K562 (cell line): ENCODE results near the gene AHNAK. TPM values are rescaled to one million over a fixed set of nuclear protein-coding genes. Genes with fewer than 3 reads are reported as not detected.
A peak's percentile ranks its signal among the peaks of the same experiment; 100 is the strongest.

Source experiments
- ATAC-seq: fragments of 200-7000 bp; cut with Tn5 transposase; 3 replicates; pipeline ENCODE4 v1.9.1; 2020; ENCODE audit warnings: moderate library complexity
- BruUV-seq: library from RNA; stranded (reverse); fragments of 400-500 nt; replicated peaks from 2 replicates; lab custom pipeline; 2021; lab: Mats Ljungman, UMichigan
- CTCF ChIA-PET: fragments of 300-600 bp; formaldehyde crosslinking; extraction: SDS; loops from one replicate; lab custom pipeline; 2021; ENCODE audit warnings: low intra/inter-chr PET ratio; lab: Yijun Ruan, JAX
- POLR2A ChIA-PET: fragments of 300-600, 350-650 bp; sonication (Branson Sonifier 250); formaldehyde crosslinking; extraction: SDS; loops from one replicate; lab custom pipeline; 2021; ENCODE audit warnings: antibody characterized with exemption, inconsistent platforms; lab: Yijun Ruan, JAX
- DNase-seq, 4 experiments: peaks; one replicate each; pipeline versions ENCODE4 v3.0.0 to v3.0.0-alpha.2; 2011 to 2018; ENCODE audit warnings: low spot score in 3 of 4, mixed read lengths in 3 of 4; ENCODE audit errors: extremely low read depth in 1 of 4
- FAIRE-seq: peaks from 2 replicates; lab custom pipeline; 2011; peaks lifted over from hg19 to GRCh38; lab: Jason Lieb, UNC
- H2AFZ ChIP-seq: 2 replicates; pipeline ENCODE4 v1.6.0; 2011; ENCODE audit warnings: low read depth, low read length, control low read depth, inconsistent platforms
- H3K27ac ChIP-seq: fragments of 200-600 bp; 3 replicates; pipeline ENCODE4 v1.8.0; 2011; ENCODE audit warnings: low read depth, mild to moderate bottlenecking, control low read depth, inconsistent platforms, low read length, moderate library complexity, mixed read lengths; ENCODE audit errors: extremely low read depth
- H3K27me3 ChIP-seq, 2 experiments: fragments of 300-600 bp in 1 of 2; 2 replicates in 1 of 2; 3 replicates in 1 of 2; pipeline versions ENCODE4 v1.6.0 to v1.8.0; 2011; ENCODE audit warnings: inconsistent platforms in 2 of 2, low read length in 2 of 2, mild to moderate bottlenecking in 1 of 2, mixed read lengths in 1 of 2, moderate library complexity in 1 of 2; ENCODE audit not compliant: control insufficient read depth in 2 of 2, insufficient read depth in 2 of 2
- H3K36me3 ChIP-seq: fragments of 300-600 bp; 3 replicates; pipeline ENCODE4 v1.8.0; 2011; ENCODE audit warnings: mild to moderate bottlenecking, low read length, inconsistent platforms; ENCODE audit not compliant: control insufficient read depth, insufficient read depth
- H3K4me1 ChIP-seq, 2 experiments: fragments of 200-600 bp in 1 of 2; replicated peaks in 1 of 2; 2 replicates in 1 of 2; 3 replicates in 1 of 2; pipeline versions ENCODE4 v1.5.1 to v1.8.0; 2011; ENCODE audit warnings: inconsistent platforms in 2 of 2, low read length in 2 of 2, mild to moderate bottlenecking in 1 of 2, mixed read lengths in 1 of 2, moderate library complexity in 1 of 2; ENCODE audit not compliant: control insufficient read depth in 2 of 2, insufficient read depth in 2 of 2
- H3K4me2 ChIP-seq: 2 replicates; pipeline ENCODE4 v1.6.1; 2011; ENCODE audit warnings: low read length, control low read depth, inconsistent platforms, mixed read lengths; ENCODE audit not compliant: insufficient read depth
- H3K4me3 ChIP-seq: fragments of 200-600 bp; sonication (generic), shearing (Covaris generic); 2 replicates; pipeline ENCODE4 v1.5.1; 2016; ENCODE audit warnings: control low read depth, inconsistent platforms
- H3K79me2 ChIP-seq: fragments of 200-600 bp; 3 replicates; pipeline ENCODE4 v1.8.0; 2011; ENCODE audit warnings: low read length, inconsistent platforms; ENCODE audit not compliant: control insufficient read depth, insufficient read depth
- H3K9ac ChIP-seq, 2 experiments: 2 replicates each; pipeline versions ENCODE4 v1.6.0 to v1.6.1; 2011; ENCODE audit warnings: low read depth in 2 of 2, low read length in 2 of 2, control low read depth in 1 of 2, inconsistent platforms in 1 of 2, mild to moderate bottlenecking in 1 of 2, mixed read lengths in 1 of 2; ENCODE audit not compliant: insufficient read depth in 1 of 2
- H3K9me1 ChIP-seq: one replicate; pipeline ENCODE4 v1.6.0; 2011; ENCODE audit warnings: inconsistent platforms, mild to moderate bottlenecking, low read length, moderate library complexity; ENCODE audit not compliant: control insufficient read depth, insufficient read depth
- H3K9me3 ChIP-seq: replicated peaks from 2 replicates; pipeline ENCODE4 v1.5.1; 2011; ENCODE audit warnings: low read depth, low read length, inconsistent platforms; ENCODE audit not compliant: control insufficient read depth, insufficient read depth
- H4K20me1 ChIP-seq: replicated peaks from 2 replicates; pipeline ENCODE4 v1.6.1; 2011; ENCODE audit warnings: low read length, inconsistent platforms, mixed read lengths; ENCODE audit not compliant: control insufficient read depth, insufficient read depth
- CBFA2T3 ChIP-seq: fragments of 450-650 bp; IDR thresholded peaks from 2 replicates; pipeline ENCODE4 v1.6.1; 2017
- HMGN3 ChIP-seq: IDR thresholded peaks from 2 replicates; pipeline ENCODE4 v1.6.1; 2011; ENCODE audit warnings: borderline replicate concordance, low read depth, mild to moderate bottlenecking, mixed read lengths, low read length; ENCODE audit not compliant: insufficient read length; ENCODE audit errors: extremely low read depth
- MCM5 ChIP-seq: fragments of 450-650 bp; IDR thresholded peaks from 2 replicates; pipeline ENCODE4 v1.6.1; 2016; ENCODE audit warnings: low read depth
- NONO ChIP-seq, 2 experiments: fragments of 200-400 bp in 1 of 2; fragments of 450-650 bp in 1 of 2; formaldehyde crosslinking in 1 of 2; IDR thresholded peaks; 2 replicates each; pipeline ENCODE4 v1.6.1; 2017; ENCODE audit warnings: low read depth in 2 of 2, mild to moderate bottlenecking in 2 of 2, moderate library complexity in 2 of 2, low read length in 1 of 2
- NR2C2 ChIP-seq, 2 experiments: fragments of 200-800 bp in 1 of 2; sonication (Bioruptor generic) in 1 of 2; sonication (generic) in 1 of 2; formaldehyde crosslinking in 1 of 2; IDR thresholded peaks; 2 replicates each; pipeline versions ENCODE4 v1.6.1 to v1.8.0; 2016 to 2022; ENCODE audit warnings: mild to moderate bottlenecking in 1 of 2, missing compliant biosample characterization in 1 of 2, missing genetic modification characterization in 1 of 2, missing genetic modification reagents in 1 of 2
- POLR2B ChIP-seq: fragments of 450-650 bp; IDR thresholded peaks from 2 replicates; pipeline ENCODE4 v1.6.1; 2018; ENCODE audit warnings: low read depth; ENCODE audit not compliant: partially characterized antibody
- SOX6 ChIP-seq: fragments of 450-650 bp; IDR thresholded peaks from 2 replicates; pipeline ENCODE4 v1.6.1; 2014; ENCODE audit warnings: mild to moderate bottlenecking
- WGBS: fragments of 100-300 bp; shearing (Covaris generic); methylation state at CpG from one replicate; pipeline ENCODE4 v1.1.6; 2016; ENCODE audit warnings: low coverage, mixed read lengths; ENCODE audit not compliant: insufficient coverage; ENCODE audit errors: missing lambda C conversion rate; 5-methylcytosine and 5-hydroxymethylcytosine counted together
- in situ Hi-C: fragments of 300-500 bp; cut with MboI; formaldehyde crosslinking; loops from 4 replicates; pipeline ENCODE4 v1.15.0; 2018; ENCODE audit warnings: inconsistent platforms, mixed read lengths
- intact Hi-C: fragments of 100-400 bp; cut with micrococcal nuclease; formaldehyde crosslinking; loops from 2 replicates; pipeline ENCODE4 v1.14.2; 2022
- polyA plus RNA-seq, 8 experiments: library from polyadenylated mRNA; depleted of rRNA in 4 of 8; stranded (reverse) in 5 of 8; unstranded in 3 of 8; fragments of >200 nt; fragmentation: Nextera tagmentation in 2 of 8; fragmentation: Illumina TruSeq in 1 of 8; extraction: Ambion mirVana in 2 of 8; extraction: Trizol in 1 of 8; gene quantifications; 2 replicates each; pipeline versions ENCODE4 v1.2.1 to v1.2.3, GENCODE V29; 2011 to 2014; ENCODE audit warnings: inconsistent platforms in 1 of 8, missing spikeins in 1 of 8
- total RNA-seq, 7 experiments: library from RNA; depleted of rRNA in 6 of 7; stranded (reverse); fragments of >200 nt in 6 of 7; fragmentation: Illumina TruSeq in 2 of 7; extraction: Trizol in 2 of 7; gene quantifications; 2 replicates each; pipeline versions ENCODE4 v1.2.1 to v1.2.3, GENCODE V29; 2011 to 2021; ENCODE audit warnings: low replicate concordance in 1 of 7

The AHNAK gene
- total and polyA plus RNA-seq, 9 of the 15 experiments (the other 6 are each of a cell fraction or from before 2014, with no cell fraction given) = 1.5 to 89.7 (median 45.0) TPM

DNA sequence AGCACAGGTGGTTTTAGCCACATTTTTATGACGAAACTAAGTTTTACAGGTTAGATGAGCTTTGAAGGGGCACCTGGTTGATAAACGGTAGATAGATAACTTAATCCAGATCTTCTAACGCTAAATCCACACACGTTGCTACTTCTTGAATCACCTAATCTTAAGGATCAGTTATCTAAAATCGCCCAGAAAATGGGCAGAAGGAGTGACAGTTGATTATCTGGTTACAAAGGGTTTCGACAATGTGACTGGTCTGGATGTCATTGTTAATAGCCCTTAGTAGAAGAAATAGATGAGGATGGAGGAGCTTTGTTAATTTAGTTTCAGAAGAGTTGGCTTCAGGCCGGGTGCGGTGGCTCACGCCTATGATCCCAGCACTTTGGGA, 84.1 kb downstream of the AHNAK start:
- peak overlapping the region; percentile 77 for H3K4me2 ChIP-seq
- H3K27me3 ChIP-seq = no peaks in the 10 kb centered on the region
- peak overlapping the region; percentile 82 for H2AFZ ChIP-seq
- ChIA-PET CTCF (no interaction called here), POLR2A (interaction anchor here (0.6 to 3.0 kb wide), 9 partner anchors 12 to 419 kb away, joined by 3 to 18 read pairs (median 4); partner anchors contain the start of gene SLC3A2)
- no peaks in the 10 kb centered on the region for H4K20me1 ChIP-seq
- FAIRE-seq (no peak), ATAC-seq (no peak), DNase-seq (no peak)
- peaks cover 56 to 66% of the 10 kb centered on the region in 2 experiments for H3K4me1 ChIP-seq
- BruUV-seq = no TSS peak
- H3K9me1 ChIP-seq = no peaks in the 10 kb centered on the region
- in situ Hi-C loops (no loop called here), intact Hi-C loops (no loop called here)
- no peaks in the 10 kb centered on the region for H3K9me3 ChIP-seq
- peak overlapping the region; percentile 83 for H3K27ac ChIP-seq
- no peaks in the 10 kb centered on the region for H3K36me3 ChIP-seq
- 2% methylated on average over 9 of the region's 9 CpGs for WGBS
- no peak overlapping the region for H3K4me3 ChIP-seq
- no peaks in the 10 kb centered on the region for H3K79me2 ChIP-seq
- peak overlapping the region in 1 of 2 experiments; percentile 65; a peak in 2 of 4 replicates for H3K9ac ChIP-seq
- TF ChIP-seq NONO (IDR thresholded peaks at IDR 0.05; ENCODE audit: low read depth in 2 of 2, low read length in 1 of 2) = 0 out of 4 replicates have a peak, but pooled peaks of 1 of the 2 experiments have one; percentile 3
- no peak for TF ChIP-seq MCM5
- TF ChIP-seq NR2C2 (CRISPR knock-in tag; IDR thresholded peaks at IDR 0.05) = no peak
- peak; percentile 9; the same call in 1 of the 2 replicates for TF ChIP-seq NR2C2 (tag; IDR thresholded peaks at IDR 0.05)
- TF ChIP-seq CBFA2T3 = 0 out of 2 replicates have a peak, but pooled peaks have one; percentile 11
- TF ChIP-seq SOX6 = peak; percentile 64; the same call in 1 of the 2 replicates
- no peak for TF ChIP-seq POLR2B
- no peak for TF ChIP-seq HMGN3
